GM12873 (cell line): ENCODE measurements around the gene DKKL1.

Source experiments
- TF ChIP-seq, protein P1 (sequence below): IDR thresholded peaks from 2 replicates; pipeline ENCODE4 v1.5.1; 2012; ENCODE audit warnings: low read depth, mild to moderate bottlenecking, moderate library complexity, low read length, control low read depth; ENCODE audit not compliant: insufficient read depth; ENCODE audit errors: missing control alignments

Gene DKKL1

DNA sequence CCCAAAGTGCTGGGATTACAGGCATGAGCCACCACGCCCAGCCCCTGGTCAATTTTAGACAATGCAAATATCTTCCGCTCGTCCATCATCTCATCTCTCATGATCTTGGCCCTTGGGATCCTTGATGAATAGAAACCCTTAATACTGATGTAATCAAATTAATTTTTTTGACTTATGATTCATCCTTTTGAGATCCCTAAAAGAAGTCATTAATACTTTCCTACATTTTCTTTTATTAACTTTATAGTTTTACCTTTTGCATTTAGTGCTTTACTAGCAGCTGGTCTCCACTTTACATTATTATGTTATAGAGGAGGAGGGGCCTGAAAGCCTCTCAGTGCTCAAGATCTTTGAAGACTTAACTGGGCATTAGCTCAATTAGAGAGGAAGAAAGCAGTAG, 16.7 kb downstream of the DKKL1 start:
- TF ChIP-seq, protein P1, sequence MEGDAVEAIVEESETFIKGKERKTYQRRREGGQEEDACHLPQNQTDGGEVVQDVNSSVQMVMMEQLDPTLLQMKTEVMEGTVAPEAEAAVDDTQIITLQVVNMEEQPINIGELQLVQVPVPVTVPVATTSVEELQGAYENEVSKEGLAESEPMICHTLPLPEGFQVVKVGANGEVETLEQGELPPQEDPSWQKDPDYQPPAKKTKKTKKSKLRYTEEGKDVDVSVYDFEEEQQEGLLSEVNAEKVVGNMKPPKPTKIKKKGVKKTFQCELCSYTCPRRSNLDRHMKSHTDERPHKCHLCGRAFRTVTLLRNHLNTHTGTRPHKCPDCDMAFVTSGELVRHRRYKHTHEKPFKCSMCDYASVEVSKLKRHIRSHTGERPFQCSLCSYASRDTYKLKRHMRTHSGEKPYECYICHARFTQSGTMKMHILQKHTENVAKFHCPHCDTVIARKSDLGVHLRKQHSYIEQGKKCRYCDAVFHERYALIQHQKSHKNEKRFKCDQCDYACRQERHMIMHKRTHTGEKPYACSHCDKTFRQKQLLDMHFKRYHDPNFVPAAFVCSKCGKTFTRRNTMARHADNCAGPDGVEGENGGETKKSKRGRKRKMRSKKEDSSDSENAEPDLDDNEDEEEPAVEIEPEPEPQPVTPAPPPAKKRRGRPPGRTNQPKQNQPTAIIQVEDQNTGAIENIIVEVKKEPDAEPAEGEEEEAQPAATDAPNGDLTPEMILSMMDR: no peak

DNA sequence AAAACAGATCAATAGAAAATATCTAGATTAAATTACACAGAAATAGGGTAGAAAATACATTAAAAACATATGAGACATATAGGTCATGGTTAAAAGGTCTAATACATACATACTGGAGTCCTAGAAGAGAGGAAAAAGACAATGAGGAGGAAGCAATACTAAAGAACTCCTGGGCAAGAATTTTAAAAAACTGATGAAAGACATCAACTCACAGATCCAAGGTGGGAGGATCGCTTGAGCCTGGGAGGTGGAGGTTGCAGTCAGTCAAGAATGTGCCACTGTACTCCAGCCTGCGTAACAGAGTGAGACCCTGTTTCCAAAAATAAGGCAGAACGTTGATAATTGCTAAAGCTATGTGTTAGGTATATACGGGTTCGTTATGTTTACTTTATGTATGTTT, 19.0 kb downstream of the DKKL1 start:
- TF ChIP-seq, protein P1: no peak

DNA sequence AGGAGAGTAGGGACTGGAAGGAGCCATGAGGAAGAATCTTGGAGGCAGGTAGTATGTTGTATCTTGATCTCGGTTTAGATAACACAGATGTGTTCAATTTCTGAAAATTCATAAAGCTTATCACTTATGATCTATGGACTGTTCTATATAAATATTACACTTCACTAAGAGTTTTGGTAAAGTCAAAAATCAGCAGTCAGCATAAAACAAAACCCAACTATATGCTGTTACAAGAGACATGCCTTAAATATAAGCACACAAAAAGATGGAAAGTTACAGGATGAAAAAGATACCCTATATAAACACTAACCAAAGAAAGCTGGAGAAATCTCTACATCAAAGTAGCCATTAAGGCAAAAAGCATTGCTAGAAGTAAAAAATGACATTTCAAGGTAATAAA, 19.9 kb downstream of the DKKL1 start:
- TF ChIP-seq, protein P1: no peak

DNA sequence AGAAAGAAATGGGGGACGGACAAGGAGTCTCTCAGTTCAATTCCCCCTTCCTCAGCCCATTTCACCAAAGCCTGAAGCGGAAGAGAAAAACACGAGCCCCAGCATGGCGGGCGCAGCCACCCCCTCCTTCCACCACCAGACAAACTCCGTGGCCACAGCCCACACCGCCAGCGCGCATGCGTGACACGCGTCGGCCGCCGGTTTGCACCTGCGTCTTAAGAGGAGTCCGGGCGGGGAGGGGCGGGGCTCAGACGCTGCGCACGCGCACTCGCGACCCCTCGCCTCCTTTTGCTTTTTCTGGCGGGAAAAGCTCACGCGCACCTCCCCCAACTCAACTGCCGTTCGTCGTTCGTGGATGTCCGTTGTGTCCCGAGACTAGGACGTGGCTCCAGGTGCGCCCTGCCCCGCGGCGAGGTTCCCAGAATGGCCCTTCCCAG, 24.3 kb downstream of the DKKL1 start, which contains the start of gene KASH5:
Gene KASH5, plus strand, starts transcription at position 314 of the 437 bp plus-strand sequence. CDS start 2,635 bp downstream, outside the sequence.
- TF ChIP-seq, protein P1: no peak

DNA sequence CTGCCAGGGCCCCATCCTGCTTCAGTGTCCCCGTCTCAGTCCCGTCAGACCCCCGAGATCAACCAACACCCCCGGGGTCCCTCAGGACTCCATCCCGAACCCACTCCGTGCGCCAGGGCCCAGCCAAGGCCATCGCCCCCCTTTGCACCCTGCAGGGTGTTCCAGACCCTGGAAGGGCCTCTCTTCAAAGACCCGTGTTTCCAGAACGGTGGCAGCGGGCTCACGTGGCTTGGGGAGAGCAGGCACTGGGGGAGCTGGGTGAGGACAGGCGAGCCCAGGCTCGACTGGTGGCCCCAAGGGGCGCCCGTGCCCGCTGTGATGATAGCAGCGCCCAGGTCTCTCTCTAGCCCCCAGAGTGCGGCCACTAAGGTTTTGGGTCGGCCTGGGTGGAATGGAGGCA, 25.7 kb downstream of the DKKL1 start:
- TF ChIP-seq, protein P1: no peak

DNA sequence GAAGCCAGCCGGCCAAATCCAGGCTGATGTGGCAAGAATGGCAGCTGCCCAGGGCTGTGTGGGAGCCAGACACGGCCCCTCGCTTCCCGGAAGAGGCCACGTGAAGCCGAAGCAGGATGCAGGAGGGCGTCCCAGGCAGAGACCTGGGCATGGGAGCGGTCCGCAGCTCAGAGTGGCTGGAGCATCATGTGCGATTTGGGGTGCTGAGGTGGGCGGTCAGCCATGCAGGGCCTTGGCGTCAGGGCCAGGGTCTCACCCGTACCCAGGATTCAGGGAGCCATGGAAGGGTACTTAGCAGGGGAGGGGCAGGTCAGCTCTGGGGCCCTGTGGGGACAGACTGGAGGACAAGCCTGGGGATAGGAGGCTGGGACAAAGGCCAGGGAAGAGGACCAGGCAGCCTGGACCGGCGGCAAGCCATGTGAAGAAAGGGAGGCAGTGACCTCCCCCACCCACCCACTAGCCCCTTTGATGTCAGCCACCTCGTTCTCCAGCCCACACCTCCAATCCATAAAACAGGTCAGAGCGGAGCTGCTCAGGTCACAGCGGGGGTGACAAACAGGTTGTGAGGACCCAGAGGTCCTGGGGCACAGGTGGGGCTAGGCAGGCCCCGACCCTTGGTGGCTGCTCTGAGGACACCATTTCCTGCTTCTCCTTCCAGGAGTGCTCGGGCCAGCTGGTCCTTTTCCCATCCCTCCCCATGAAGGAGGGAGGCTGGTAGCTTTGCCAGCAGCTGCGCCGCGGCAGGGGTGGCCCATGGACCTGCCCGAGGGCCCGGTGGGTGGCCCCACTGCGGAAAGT, 26.7 kb downstream of the DKKL1 start:
- TF ChIP-seq, protein P1: no peak

DNA sequence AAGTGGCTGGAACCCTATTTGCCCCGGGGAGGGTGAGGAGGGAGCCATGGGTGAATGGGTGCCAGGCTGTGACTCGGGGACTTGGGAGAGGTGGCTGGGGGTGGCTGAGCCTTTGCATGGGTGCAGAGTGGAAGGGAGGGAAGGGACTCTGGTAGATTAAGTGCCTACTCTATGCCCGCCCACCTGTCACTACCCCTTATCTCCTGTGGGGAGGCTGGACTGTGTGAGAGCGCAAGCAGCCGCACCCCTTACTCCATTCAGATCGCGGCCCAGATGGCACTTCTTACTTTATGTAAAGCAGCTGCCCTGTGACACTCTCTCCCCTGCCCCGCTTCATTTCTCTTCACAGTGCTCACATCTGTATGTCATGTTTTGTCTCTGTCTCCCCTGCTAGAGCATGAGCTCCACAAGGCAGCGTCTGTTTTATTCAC, 27.3 kb downstream of the DKKL1 start:
- TF ChIP-seq, protein P1: no peak
